Hypothalamus (tissue), 51 donors: ENCODE measurements around the gene BUB3.
A peak's percentile ranks its signal among the peaks of the same experiment; 100 is the strongest.

Source experiments
- DNase-seq, 51 donors: peaks; one replicate each; lab custom pipeline; 2025; lab: John Stamatoyannopoulos, UW

The BUB3 gene

GRCh38 chr10:123154092-123154710 is at the start of gene BUB3:
BUB3 (plus strand) TSS chr10:123154402; CDS start chr10:123154918, 516 bp downstream.
- peak; percentile 73 to 100 (median 98) for DNase-seq

- DNase-seq: no peak
These were observed 44.7 kb upstream of the BUB3 start for GRCh38 chr10:123109466-123109865.

- peak in 6 of 51 donors; percentile 5 to 34 (median 12) for DNase-seq
These were observed 36.4 kb upstream of the BUB3 start for GRCh38 chr10:123117644-123118417.

- DNase-seq: no peak
These were observed 35.1 kb upstream of the BUB3 start for GRCh38 chr10:123119081-123119480.

- no peak for DNase-seq
These were observed 28.0 kb upstream of the BUB3 start for GRCh38 chr10:123126246-123126645.

- DNase-seq: no peak
These were observed 24.5 kb upstream of the BUB3 start for GRCh38 chr10:123129618-123130271.

GRCh38 chr10:123132576-123133477 is 21.4 kb upstream of the BUB3 start:
- peak; percentile 2 to 87 (median 59) for DNase-seq

- DNase-seq: no peak
These were observed 20.5 kb upstream of the BUB3 start for GRCh38 chr10:123133541-123134342.

- no peak for DNase-seq
These were observed 19.8 kb upstream of the BUB3 start for GRCh38 chr10:123134343-123134914.

GRCh38 chr10:123134915-123135414 is 19.2 kb upstream of the BUB3 start:
- no peak for DNase-seq

GRCh38 chr10:123135415-123136141 is 18.6 kb upstream of the BUB3 start, which contains the start of gene HMX3:
HMX3 (plus strand) TSS chr10:123135970; CDS start chr10:123136051, 81 bp downstream.
- no peak for DNase-seq

- DNase-seq: no peak
These were observed 17.9 kb upstream of the BUB3 start for GRCh38 chr10:123136221-123136805.

GRCh38 chr10:123136806-123137642 is 17.2 kb upstream of the BUB3 start:
- DNase-seq: no peak

GRCh38 chr10:123139165-123139520 is 15.1 kb upstream of the BUB3 start:
- DNase-seq: no peak

GRCh38 chr10:123139521-123140163 is 14.6 kb upstream of the BUB3 start:
- DNase-seq: no peak

GRCh38 chr10:123140164-123140982 is 13.8 kb upstream of the BUB3 start:
- no peak for DNase-seq
